Measurements from ENCODE around the gene SIGLEC6.

Gene SIGLEC6

GRCh38 chr19:51547397-51548212 is 16.1 kb upstream of the SIGLEC6 start:
- Histone ChIP-seq H3K4me3 (ENCODE audit: low read depth, low read length) (no peak overlapping the region), H3K36me3 (replicated peaks) (no peaks in the 10 kb centered on the region), H3K27ac (peak overlapping the region; percentile 95), H3K27me3 (replicated peaks) (no peaks in the 10 kb centered on the region)
- TF ChIP-seq CTCF (IDR thresholded peaks at IDR 0.05; ENCODE audit: low read depth, low read length, missing control alignments): no peak
- in situ Hi-C loops (cut with HindIII; ENCODE audit: low pct_ligation_motif_present, low sequenced_read_pairs): no loop called here
- DNase-seq: peak; percentile 82

- no peak for TF ChIP-seq CTCF (IDR thresholded peaks at IDR 0.05; ENCODE audit: low read depth, low read length, missing control alignments)
- H3K27me3 ChIP-seq (replicated peaks): no peaks in the 10 kb centered on the region
- peak; percentile 90 for DNase-seq
- peak overlapping the region; percentile 95 for H3K27ac ChIP-seq
- H3K36me3 ChIP-seq (replicated peaks): no peaks in the 10 kb centered on the region
- H3K4me3 ChIP-seq (ENCODE audit: low read depth, low read length): no peak overlapping the region
- in situ Hi-C loops (cut with HindIII; ENCODE audit: low pct_ligation_motif_present, low sequenced_read_pairs): no loop called here
Observed at GRCh38 chr19:51546650-51547396, 15.4 kb upstream of the SIGLEC6 start.

- H3K27ac ChIP-seq: peak overlapping the region; percentile 95
- DNase-seq: no peak
- no peak overlapping the region for H3K4me3 ChIP-seq (ENCODE audit: low read depth, low read length)
- no peaks in the 10 kb centered on the region for H3K36me3 ChIP-seq (replicated peaks)
- no peak for TF ChIP-seq CTCF (IDR thresholded peaks at IDR 0.05; ENCODE audit: low read depth, low read length, missing control alignments)
- H3K27me3 ChIP-seq (replicated peaks): no peaks in the 10 kb centered on the region
- in situ Hi-C loops (cut with HindIII; ENCODE audit: low pct_ligation_motif_present, low sequenced_read_pairs): no loop called here
Observed at GRCh38 chr19:51546107-51546649, 14.7 kb upstream of the SIGLEC6 start.

GRCh38 chr19:51544038-51544437 is 12.6 kb upstream of the SIGLEC6 start:
- no peak for DNase-seq
- in situ Hi-C loops (cut with HindIII; ENCODE audit: low pct_ligation_motif_present, low sequenced_read_pairs): no loop called here
- H3K27ac ChIP-seq: no peak overlapping the region
- no peaks in the 10 kb centered on the region for H3K36me3 ChIP-seq (replicated peaks)
- no peaks in the 10 kb centered on the region for H3K27me3 ChIP-seq (replicated peaks)
- no peak for TF ChIP-seq CTCF (IDR thresholded peaks at IDR 0.05; ENCODE audit: low read depth, low read length, missing control alignments)
- no peak overlapping the region for H3K4me3 ChIP-seq (ENCODE audit: low read depth, low read length)

GRCh38 chr19:51542699-51543098 is 11.2 kb upstream of the SIGLEC6 start:
- Histone ChIP-seq H3K4me3 (ENCODE audit: low read depth, low read length) (no peak overlapping the region), H3K27ac (no peak overlapping the region), H3K27me3 (replicated peaks) (no peaks in the 10 kb centered on the region), H3K36me3 (replicated peaks) (no peaks in the 10 kb centered on the region)
- in situ Hi-C loops (cut with HindIII; ENCODE audit: low pct_ligation_motif_present, low sequenced_read_pairs): no loop called here
- no peak for TF ChIP-seq CTCF (IDR thresholded peaks at IDR 0.05; ENCODE audit: low read depth, low read length, missing control alignments)
- DNase-seq: no peak

Data from brain microvascular endothelial cell (primary cell).